ENCODE data around the gene PDF.
"Not testable (repeated sequence)": the region's sequence is repeated elsewhere in the genome, so short reads cannot be mapped to it uniquely, and the experiment has no call there.

Gene PDF

GRCh38 chr16:69293401-69293800 lies 37.0 kb downstream of the PDF start:
- in situ Hi-C loops (cut with MboI; ENCODE audit: low pct_unique_long_range_greater_than_20kb, low sequenced_read_pairs, unreplicated experiment), result loop anchor here (25.0 kb wide), 1 partner anchor 406 kb away; no protein-coding TSS in a partner anchor
- no peak for TF ChIP-seq CTCF (IDR thresholded peaks at IDR 0.05; ENCODE audit: extremely low read depth, insufficient read depth, missing control alignments)
- no peak for DNase-seq (ENCODE audit: low spot score)

GRCh38 chr16:69291657-69292056 lies 38.7 kb downstream of the PDF start:
- in situ Hi-C loops (cut with MboI; ENCODE audit: low pct_unique_long_range_greater_than_20kb, low sequenced_read_pairs, unreplicated experiment), result loop anchor here (25.0 kb wide), 1 partner anchor 404 kb away; no protein-coding TSS in a partner anchor
- not testable (repeated sequence) for DNase-seq (ENCODE audit: low spot score)

GRCh38 chr16:69286941-69287713 lies 43.3 kb downstream of the PDF start:
- peak; percentile 39 for TF ChIP-seq CTCF (IDR thresholded peaks at IDR 0.05; ENCODE audit: extremely low read depth, insufficient read depth, missing control alignments)
- peak; percentile 51 for DNase-seq (ENCODE audit: low spot score)
- in situ Hi-C loops (cut with MboI; ENCODE audit: low pct_unique_long_range_greater_than_20kb, low sequenced_read_pairs, unreplicated experiment), result loop anchor here (10.0 to 25.0 kb wide), 2 partner anchors 132 to 400 kb away; no protein-coding TSS in a partner anchor

- in situ Hi-C loops (cut with MboI; ENCODE audit: low pct_unique_long_range_greater_than_20kb, low sequenced_read_pairs, unreplicated experiment), result loop anchor here (10.0 to 25.0 kb wide), 2 partner anchors 130 to 398 kb away; no protein-coding TSS in a partner anchor
- no peak for DNase-seq (ENCODE audit: low spot score)
- TF ChIP-seq CTCF (IDR thresholded peaks at IDR 0.05; ENCODE audit: extremely low read depth, insufficient read depth, missing control alignments), result no peak
Observed at GRCh38 chr16:69285240-69285639, 45.1 kb downstream of the PDF start.

GRCh38 chr16:69283851-69284250 lies 46.5 kb downstream of the PDF start:
- no peak for DNase-seq (ENCODE audit: low spot score)
- no peak for TF ChIP-seq CTCF (IDR thresholded peaks at IDR 0.05; ENCODE audit: extremely low read depth, insufficient read depth, missing control alignments)
- in situ Hi-C loops (cut with MboI; ENCODE audit: low pct_unique_long_range_greater_than_20kb, low sequenced_read_pairs, unreplicated experiment), result loop anchor here (10.0 to 25.0 kb wide), 2 partner anchors 129 to 397 kb away; no protein-coding TSS in a partner anchor

GRCh38 chr16:69277413-69277812 lies 53.0 kb downstream of the PDF start:
- in situ Hi-C loops (cut with MboI; ENCODE audit: low pct_unique_long_range_greater_than_20kb, low sequenced_read_pairs, unreplicated experiment), result loop anchor here (25.0 kb wide), 1 partner anchor 390 kb away; no protein-coding TSS in a partner anchor
- TF ChIP-seq CTCF (IDR thresholded peaks at IDR 0.05; ENCODE audit: extremely low read depth, insufficient read depth, missing control alignments), result no peak
- no peak for DNase-seq (ENCODE audit: low spot score)
